Measurements from ENCODE around the gene MBD5. TPM values are rescaled to one million over a fixed set of nuclear protein-coding genes. Genes with fewer than 3 reads are reported as not detected.
A peak's percentile ranks its signal among the peaks of the same experiment; 100 is the strongest.

The MBD5 gene
- total RNA-seq, 1 experiment from 2014 or later, result 33.9 TPM

DNA sequence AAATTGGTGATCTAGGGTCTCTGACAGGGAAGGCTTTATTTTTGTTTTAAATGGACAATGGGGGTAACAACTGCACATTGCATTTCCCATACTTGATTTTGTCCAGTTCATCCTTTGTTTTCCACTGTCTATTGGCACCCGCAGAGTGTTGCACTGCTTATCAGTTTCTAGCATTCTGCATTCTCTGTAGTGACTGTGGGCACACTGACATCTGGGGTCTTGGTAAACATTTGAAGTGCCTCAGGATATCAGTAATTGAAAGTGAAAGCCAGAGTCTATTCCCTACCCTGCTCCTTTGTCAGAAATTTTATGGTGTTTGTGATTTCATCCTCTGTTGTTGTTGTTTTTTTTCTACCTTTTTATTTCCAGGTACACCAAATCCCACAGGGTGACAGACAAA, 491.6 kb downstream of the MBD5 start:
- no peak overlapping the region for H3K4me3 Mint-ChIP-seq (ENCODE audit: unreplicated experiment)
- no TSS peak for BruUV-seq (replicated peaks)
- TF ChIP-seq, protein P1, sequence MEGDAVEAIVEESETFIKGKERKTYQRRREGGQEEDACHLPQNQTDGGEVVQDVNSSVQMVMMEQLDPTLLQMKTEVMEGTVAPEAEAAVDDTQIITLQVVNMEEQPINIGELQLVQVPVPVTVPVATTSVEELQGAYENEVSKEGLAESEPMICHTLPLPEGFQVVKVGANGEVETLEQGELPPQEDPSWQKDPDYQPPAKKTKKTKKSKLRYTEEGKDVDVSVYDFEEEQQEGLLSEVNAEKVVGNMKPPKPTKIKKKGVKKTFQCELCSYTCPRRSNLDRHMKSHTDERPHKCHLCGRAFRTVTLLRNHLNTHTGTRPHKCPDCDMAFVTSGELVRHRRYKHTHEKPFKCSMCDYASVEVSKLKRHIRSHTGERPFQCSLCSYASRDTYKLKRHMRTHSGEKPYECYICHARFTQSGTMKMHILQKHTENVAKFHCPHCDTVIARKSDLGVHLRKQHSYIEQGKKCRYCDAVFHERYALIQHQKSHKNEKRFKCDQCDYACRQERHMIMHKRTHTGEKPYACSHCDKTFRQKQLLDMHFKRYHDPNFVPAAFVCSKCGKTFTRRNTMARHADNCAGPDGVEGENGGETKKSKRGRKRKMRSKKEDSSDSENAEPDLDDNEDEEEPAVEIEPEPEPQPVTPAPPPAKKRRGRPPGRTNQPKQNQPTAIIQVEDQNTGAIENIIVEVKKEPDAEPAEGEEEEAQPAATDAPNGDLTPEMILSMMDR (IDR thresholded peaks at IDR 0.05; ENCODE audit: unreplicated experiment), result no peak
- no peak for DNase-seq (ENCODE audit: unreplicated experiment)
- peak overlapping the region; percentile 32 for H3K27ac Mint-ChIP-seq (ENCODE audit: low read depth, unreplicated experiment)
- no peaks in the 10 kb centered on the region for H3K27me3 Mint-ChIP-seq (ENCODE audit: insufficient read depth, unreplicated experiment)
- ChIA-PET CTCF (interaction anchor here (1.0 kb wide), 1 partner anchor 570 kb away, joined by 3 read pairs; no protein-coding TSS in a partner anchor), POLR2A (no interaction called here)
- no peaks in the 10 kb centered on the region for H3K9me3 Mint-ChIP-seq (ENCODE audit: unreplicated experiment)
- peaks cover 8% of the 10 kb centered on the region for H3K4me1 Mint-ChIP-seq (ENCODE audit: insufficient read depth, unreplicated experiment)
- intact Hi-C loops (cut with micrococcal nuclease), result no loop called here
- H3K36me3 Mint-ChIP-seq (ENCODE audit: insufficient read depth, unreplicated experiment), result peaks cover 10% of the 10 kb centered on the region

DNA sequence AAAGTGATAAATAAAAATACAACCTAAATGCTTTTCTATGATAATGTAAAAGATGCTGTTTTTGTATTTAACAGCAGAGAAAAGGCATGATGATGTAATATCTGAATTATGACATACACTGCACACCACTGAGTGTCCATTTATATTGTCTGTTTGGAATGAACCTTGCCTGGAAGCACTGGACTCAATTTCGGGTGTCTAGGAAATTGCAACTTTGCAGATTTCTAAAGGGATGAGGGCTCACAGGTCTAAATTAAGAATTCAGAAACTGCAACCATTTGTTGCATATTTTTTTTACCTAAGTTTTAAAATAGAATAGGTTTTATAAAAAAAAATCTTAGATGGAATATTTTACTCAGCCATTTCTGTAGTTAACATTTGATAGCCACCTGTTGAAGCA, 492.5 kb downstream of the MBD5 start:
- intact Hi-C loops (cut with micrococcal nuclease), result no loop called here

DNA sequence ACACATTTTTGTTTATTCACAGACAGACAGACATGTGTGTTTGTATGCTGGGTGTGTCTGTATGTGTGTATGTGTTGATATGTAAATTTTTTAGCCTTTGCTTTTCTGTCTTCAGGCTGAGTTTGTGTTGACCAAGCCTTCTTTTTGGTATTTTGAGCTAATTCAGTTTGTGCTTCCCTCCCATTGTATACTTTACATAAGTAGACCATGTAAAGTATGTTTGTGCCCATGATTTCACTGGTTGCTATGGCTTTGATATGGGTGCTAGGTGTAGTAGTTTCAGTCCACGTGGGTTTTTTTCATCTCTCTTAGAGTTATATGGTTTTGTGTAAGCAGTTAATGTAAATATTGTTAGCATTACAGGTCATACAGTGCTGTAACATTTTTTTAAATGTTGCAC, 494.2 kb downstream of the MBD5 start:
- Mint-ChIP-seq H3K4me3 (ENCODE audit: unreplicated experiment) (no peak overlapping the region), H3K27ac (ENCODE audit: low read depth, unreplicated experiment) (no peak overlapping the region), H3K36me3 (ENCODE audit: insufficient read depth, unreplicated experiment) (peaks cover 10% of the 10 kb centered on the region), H3K4me1 (ENCODE audit: insufficient read depth, unreplicated experiment) (no peaks in the 10 kb centered on the region), H3K27me3 (ENCODE audit: insufficient read depth, unreplicated experiment) (no peaks in the 10 kb centered on the region), H3K9me3 (ENCODE audit: unreplicated experiment) (no peaks in the 10 kb centered on the region)
- no peak for DNase-seq (ENCODE audit: unreplicated experiment)
- BruUV-seq (replicated peaks), result no TSS peak
- TF ChIP-seq, protein P1 (IDR thresholded peaks at IDR 0.05; ENCODE audit: unreplicated experiment), result no peak
- intact Hi-C loops (cut with micrococcal nuclease), result no loop called here
- POLR2A ChIA-PET, result no interaction called here
- CTCF ChIA-PET, result interaction anchor here (0.6 to 0.7 kb wide), 2 partner anchors 103 to 318 kb away, joined by 3 to 5 read pairs; no protein-coding TSS in a partner anchor

More for the DNA sequence above, 492.5 kb downstream of the MBD5 start:
- DNase-seq (ENCODE audit: unreplicated experiment), result no peak
- Mint-ChIP-seq H3K4me3 (ENCODE audit: unreplicated experiment) (no peak overlapping the region), H3K27ac (ENCODE audit: low read depth, unreplicated experiment) (no peak overlapping the region), H3K9me3 (ENCODE audit: unreplicated experiment) (no peaks in the 10 kb centered on the region), H3K27me3 (ENCODE audit: insufficient read depth, unreplicated experiment) (no peaks in the 10 kb centered on the region), H3K36me3 (ENCODE audit: insufficient read depth, unreplicated experiment) (peaks cover 10% of the 10 kb centered on the region), H3K4me1 (ENCODE audit: insufficient read depth, unreplicated experiment) (peaks cover 8% of the 10 kb centered on the region)
- ChIA-PET CTCF (interaction anchor here (0.5 kb wide), 1 partner anchor 502 kb away, joined by 3 read pairs; no protein-coding TSS in a partner anchor), POLR2A (no interaction called here)
- TF ChIP-seq, protein P1 (IDR thresholded peaks at IDR 0.05; ENCODE audit: unreplicated experiment), result no peak
- no TSS peak for BruUV-seq (replicated peaks)

- H3K9me3 Mint-ChIP-seq (ENCODE audit: unreplicated experiment), result no peaks in the 10 kb centered on the region
- ChIA-PET CTCF (no interaction called here), POLR2A (no interaction called here)
- H3K27ac Mint-ChIP-seq (ENCODE audit: low read depth, unreplicated experiment), result no peak overlapping the region
- no peak for DNase-seq (ENCODE audit: unreplicated experiment)
- H3K4me1 Mint-ChIP-seq (ENCODE audit: insufficient read depth, unreplicated experiment), result no peaks in the 10 kb centered on the region
- no peak overlapping the region for H3K4me3 Mint-ChIP-seq (ENCODE audit: unreplicated experiment)
- intact Hi-C loops (cut with micrococcal nuclease), result no loop called here
- no peaks in the 10 kb centered on the region for H3K27me3 Mint-ChIP-seq (ENCODE audit: insufficient read depth, unreplicated experiment)
- no TSS peak for BruUV-seq (replicated peaks)
- peaks cover 10% of the 10 kb centered on the region for H3K36me3 Mint-ChIP-seq (ENCODE audit: insufficient read depth, unreplicated experiment)
- TF ChIP-seq, protein P1 (IDR thresholded peaks at IDR 0.05; ENCODE audit: unreplicated experiment), result no peak
Measured at GRCh38 chr2:148515976-148516375, 495.1 kb downstream of the MBD5 start.

Measured in MCF 10A (cell line).